ENCODE results near the gene GDI1.

The GDI1 gene

DNA sequence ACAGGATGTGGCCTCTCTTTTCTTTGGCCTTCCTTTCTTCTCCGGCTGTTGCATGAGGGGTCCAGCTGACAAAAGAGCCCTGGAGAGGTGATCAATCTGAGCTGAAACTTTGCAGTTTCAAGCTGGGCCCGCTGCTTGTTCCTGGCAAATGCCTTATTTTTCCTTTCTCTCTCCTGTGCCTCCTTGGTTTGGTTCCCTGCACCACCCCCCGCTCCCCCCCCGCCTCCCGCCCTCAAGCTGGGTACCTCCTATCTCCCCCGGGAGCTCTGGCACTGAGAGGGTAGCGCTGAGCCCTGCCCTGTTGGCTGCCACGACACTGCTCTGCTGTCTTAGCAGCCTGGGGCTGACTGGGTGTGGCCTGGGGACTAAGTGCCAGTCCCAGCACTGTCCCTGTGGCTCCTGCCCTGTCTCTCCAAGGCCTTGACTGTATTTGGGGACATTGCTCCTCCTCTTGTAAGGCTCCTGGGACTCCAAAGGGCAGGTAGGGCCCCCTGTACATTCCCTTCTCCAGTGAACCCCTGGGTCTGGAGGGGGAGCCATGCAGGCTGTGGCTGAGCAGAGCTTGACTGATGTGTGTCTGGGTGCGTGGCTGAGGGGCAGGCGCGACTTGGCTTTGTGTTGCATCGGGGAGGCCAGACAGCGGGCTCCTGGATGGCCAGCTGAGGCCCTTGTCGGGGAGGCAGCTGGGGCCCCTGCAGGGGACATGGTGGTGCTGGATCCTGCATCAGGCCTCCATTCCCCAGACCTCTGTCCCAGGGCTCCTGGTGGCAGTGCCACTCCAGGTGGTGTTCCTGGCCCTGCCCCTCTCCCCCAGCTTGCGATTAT lies 22.2 kb downstream of the GDI1 start:
- in situ Hi-C loops (cut with HindIII; ENCODE audit: low sequenced_read_pairs) = no loop called here

DNA sequence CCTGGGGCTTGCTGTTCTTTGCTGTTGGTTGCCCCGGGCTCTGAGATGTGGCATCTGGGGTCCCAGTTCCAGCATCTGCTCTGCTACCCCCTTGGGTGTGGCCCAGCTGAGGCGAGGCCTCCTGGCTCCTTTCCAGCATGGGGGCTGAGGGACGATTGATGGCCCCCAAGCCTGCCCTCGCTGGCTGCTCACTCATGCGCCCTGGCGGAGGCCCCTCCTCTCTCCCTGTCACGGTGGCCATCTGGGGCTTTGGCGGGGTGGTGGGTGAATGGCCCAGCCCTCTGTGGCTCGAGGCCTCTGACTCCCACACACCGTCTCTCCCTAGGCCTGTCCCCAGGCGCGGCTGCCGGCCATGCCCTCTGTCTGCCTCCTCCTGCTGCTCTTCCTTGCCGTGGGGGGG lies 22.9 kb downstream of the GDI1 start:
- in situ Hi-C loops (cut with HindIII; ENCODE audit: low sequenced_read_pairs) = no loop called here

DNA sequence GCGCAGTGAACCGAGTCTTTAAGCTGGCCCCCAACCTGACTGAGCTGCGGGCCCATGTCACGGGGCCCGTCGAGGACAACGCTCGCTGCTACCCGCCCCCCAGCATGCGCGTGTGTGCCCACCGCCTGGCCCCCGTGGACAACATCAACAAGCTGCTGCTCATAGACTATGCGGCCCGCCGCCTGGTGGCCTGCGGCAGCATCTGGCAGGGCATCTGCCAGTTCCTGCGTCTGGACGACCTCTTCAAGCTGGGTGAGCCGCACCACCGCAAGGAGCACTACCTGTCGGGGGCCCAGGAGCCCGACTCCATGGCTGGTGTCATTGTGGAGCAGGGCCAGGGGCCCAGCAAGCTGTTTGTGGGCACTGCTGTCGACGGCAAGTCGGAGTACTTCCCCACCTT lies 23.4 kb downstream of the GDI1 start:
- in situ Hi-C loops (cut with HindIII; ENCODE audit: low sequenced_read_pairs) = no loop called here

DNA sequence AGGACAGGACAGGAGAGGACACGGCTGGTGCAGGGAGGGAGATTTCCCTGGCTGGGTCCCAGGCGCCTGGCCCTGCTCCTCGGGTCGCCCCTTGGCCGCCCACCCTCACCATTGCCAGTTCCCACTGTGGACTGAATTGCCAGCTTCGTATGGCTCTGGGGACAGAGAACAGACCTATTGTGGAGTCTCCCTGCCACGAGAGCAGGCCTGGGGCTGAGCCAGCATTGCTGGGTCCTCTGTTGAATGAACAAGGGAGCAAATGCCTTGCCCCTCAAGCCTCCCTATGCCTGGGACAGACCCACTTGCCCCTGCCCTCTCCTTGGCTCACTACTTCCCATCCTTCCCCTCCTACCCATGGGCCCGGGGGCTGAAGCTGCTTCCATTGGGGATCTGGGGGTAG lies 25.4 kb downstream of the GDI1 start:
- in situ Hi-C loops (cut with HindIII; ENCODE audit: low sequenced_read_pairs) = no loop called here

DNA sequence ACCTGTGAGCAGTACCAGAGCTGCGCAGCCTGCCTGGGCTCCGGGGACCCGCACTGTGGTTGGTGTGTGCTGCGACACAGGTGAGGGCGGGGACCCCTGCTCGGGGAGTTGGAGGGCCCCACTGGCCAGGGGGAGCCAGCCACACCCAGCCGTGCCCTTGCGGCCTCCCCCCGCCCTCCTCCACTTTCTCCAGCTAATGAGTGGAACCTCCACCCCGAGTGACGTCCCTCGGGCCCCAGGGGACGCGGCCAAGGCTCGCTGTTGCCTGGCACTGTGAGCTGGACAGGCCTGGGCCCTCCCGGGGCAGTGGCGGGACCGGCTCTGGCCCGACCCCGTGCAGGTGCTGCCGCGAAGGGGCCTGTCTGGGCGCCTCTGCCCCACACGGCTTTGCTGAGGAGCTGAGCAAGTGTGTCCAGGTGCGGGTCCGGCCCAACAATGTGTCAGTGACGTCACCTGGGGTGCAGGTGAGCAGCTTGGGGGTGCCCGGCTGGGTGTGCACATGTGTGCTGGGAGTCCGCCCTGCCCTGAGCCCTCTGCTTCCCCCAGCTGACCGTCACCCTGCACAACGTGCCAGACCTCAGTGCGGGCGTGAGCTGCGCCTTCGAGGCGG lies 26.8 kb downstream of the GDI1 start:
- in situ Hi-C loops (cut with HindIII; ENCODE audit: low sequenced_read_pairs) = no loop called here

DNA sequence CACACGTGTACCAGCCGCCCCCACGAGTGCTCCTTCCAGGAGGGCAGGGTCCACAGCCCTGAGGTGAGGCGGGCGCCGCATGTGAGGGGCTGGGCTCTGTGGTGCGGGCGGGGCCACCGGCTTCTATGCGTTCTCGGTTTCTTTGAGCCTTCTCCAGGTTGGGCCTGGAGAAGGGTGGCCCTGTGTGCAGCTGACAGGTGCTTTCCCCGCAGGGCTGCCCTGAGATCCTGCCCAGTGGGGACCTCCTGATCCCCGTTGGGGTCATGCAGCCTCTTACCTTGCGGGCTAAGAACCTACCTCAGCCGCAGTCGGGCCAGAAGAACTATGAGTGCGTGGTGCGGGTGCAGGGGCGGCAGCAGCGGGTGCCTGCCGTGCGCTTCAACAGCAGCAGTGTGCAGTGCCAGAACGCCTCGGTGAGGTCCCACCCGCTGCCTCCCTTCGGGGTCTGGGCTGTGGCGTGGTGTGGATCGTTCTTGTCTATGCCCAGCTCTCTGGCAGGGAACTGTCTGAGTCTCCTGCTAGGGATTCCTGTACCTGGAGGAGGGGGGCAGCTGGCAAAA lies 27.9 kb downstream of the GDI1 start:
- in situ Hi-C loops (cut with HindIII; ENCODE audit: low sequenced_read_pairs) = no loop called here

DNA sequence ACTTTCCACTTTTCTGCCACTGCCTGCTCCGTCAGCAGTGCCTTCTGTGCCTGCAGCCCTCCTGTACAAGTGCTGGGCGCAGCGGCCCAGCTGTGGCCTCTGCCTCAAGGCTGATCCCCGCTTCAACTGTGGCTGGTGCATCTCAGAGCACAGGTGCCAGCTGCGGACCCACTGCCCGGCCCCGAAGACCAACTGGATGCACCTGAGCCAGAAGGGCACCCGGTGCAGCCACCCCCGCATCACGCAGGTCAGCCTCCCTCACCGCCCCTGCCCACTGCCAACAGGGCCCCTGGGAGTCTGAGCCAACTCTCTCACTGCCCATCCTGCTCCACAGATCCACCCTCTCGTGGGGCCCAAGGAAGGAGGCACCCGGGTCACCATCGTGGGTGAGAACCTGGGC lies 28.6 kb downstream of the GDI1 start:
- in situ Hi-C loops (cut with HindIII; ENCODE audit: low sequenced_read_pairs) = no loop called here

DNA sequence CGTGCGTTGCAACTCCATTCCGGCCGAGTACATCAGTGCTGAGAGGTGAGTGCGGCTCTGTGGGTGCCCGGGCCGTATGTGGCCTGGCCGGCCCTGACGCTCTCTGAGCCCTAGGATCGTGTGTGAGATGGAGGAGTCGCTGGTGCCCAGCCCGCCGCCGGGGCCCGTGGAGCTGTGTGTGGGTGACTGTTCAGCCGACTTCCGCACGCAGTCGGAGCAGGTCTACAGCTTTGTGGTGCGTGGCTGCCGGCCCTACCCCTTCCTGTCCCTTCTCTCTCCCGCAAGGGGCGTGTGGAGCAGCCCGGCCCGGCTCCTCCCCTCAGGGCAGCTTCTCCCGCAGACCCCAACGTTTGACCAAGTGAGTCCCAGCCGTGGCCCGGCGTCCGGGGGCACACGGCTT lies 29.1 kb downstream of the GDI1 start:
- in situ Hi-C loops (cut with HindIII; ENCODE audit: low sequenced_read_pairs) = no loop called here

DNA sequence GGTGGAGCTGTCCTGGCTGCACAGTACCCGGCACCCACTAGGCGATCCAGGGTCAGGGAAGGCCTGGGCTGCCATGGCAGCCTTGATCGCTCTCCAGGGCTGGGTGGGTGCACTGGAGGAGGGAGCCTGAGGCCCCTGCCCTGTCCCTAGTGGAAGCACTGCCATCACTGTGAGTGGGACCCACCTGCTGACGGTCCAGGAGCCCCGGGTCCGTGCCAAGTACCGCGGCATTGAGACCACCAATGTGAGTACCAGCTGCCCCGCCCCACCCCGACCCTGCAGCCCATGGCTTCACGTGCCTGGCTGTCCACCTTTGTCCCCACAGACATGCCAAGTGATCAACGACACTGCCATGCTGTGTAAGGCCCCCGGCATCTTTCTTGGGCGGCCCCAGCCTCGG lies 30.0 kb downstream of the GDI1 start:
- in situ Hi-C loops (cut with HindIII; ENCODE audit: low sequenced_read_pairs) = no loop called here

DNA sequence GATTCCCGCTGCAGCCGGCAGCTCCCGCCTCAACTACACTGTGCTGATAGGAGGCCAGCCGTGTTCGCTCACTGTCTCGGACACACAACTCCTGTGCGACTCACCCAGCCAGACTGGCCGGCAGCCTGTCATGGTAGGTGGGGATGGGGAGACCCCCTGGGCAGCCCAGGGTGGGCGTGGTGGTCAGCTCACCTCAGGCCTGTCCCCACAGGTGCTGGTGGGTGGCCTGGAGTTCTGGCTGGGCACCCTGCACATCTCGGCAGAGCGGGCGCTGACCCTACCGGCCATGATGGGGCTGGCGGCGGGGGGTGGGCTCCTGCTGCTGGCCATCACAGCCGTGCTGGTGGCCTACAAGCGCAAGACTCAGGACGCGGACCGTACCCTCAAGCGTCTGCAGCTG lies 30.6 kb downstream of the GDI1 start:
- in situ Hi-C loops (cut with HindIII; ENCODE audit: low sequenced_read_pairs) = no loop called here

DNA sequence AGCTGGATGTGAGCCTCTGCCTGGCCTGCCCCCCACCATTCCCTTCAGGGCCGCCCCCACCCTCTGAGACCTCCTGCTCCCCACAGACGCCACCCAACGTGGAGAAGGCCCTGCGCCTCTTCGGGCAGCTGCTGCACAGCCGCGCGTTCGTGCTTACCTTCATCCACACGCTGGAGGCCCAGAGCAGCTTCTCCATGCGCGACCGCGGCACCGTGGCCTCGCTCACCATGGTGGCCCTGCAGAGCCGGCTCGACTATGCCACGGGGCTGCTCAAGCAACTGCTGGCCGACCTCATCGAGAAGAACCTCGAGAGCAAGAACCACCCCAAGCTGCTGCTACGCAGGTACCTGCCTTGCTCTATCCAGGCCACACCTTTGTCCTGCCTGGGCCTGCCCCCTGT lies 31.3 kb downstream of the GDI1 start:
- in situ Hi-C loops (cut with HindIII; ENCODE audit: low sequenced_read_pairs) = no loop called here

DNA sequence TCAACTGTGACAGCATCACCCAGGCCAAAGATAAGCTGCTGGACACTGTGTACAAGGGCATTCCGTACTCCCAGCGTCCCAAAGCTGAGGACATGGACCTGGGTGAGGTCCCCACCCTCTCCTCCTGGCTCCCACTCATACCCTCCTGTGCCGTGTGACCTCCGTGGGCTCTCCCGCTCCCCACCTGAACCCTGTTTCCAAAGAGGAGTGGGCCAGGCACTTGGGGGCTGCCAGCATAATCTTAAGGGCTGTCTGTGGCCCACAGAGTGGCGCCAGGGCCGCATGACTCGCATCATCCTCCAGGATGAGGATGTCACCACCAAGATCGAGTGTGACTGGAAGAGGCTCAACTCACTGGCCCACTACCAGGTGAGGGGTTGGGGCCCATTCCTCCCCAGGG lies 32.2 kb downstream of the GDI1 start:
- in situ Hi-C loops (cut with HindIII; ENCODE audit: low sequenced_read_pairs) = no loop called here

DNA sequence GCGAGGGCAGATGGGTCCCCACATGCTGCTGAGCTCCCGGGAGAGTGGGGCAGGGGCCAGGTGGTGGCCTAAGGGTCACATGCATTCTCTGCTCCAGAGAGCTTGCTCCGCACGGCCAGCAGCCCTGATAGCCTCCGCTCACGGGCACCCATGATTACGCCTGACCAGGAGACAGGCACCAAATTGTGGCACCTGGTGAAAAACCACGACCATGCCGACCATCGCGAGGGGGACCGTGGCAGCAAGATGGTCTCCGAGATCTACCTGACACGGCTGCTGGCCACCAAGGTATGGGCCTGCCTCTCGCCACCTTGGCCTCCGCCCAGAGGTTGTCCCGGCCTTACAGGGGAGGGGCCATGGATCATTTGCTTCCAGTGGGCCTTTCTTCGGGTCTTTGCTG lies 32.9 kb downstream of the GDI1 start:
- in situ Hi-C loops (cut with HindIII; ENCODE audit: low sequenced_read_pairs) = no loop called here

DNA sequence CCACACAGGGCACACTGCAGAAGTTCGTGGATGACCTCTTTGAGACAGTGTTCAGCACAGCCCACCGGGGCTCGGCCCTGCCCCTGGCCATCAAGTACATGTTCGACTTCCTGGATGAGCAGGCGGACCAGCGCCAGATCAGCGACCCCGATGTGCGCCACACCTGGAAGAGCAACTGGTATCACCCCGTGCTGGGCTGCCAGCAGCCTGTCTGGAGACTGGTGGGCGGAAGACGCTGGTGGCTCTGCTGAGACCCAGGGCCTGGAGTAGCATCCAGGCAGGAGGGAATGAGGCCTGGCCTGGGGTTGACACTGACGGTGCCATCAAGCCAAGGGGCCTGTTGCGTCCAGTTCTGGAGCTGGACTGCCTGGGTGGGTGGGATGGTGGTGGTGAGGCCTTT lies 33.5 kb downstream of the GDI1 start:
- in situ Hi-C loops (cut with HindIII; ENCODE audit: low sequenced_read_pairs) = no loop called here

DNA sequence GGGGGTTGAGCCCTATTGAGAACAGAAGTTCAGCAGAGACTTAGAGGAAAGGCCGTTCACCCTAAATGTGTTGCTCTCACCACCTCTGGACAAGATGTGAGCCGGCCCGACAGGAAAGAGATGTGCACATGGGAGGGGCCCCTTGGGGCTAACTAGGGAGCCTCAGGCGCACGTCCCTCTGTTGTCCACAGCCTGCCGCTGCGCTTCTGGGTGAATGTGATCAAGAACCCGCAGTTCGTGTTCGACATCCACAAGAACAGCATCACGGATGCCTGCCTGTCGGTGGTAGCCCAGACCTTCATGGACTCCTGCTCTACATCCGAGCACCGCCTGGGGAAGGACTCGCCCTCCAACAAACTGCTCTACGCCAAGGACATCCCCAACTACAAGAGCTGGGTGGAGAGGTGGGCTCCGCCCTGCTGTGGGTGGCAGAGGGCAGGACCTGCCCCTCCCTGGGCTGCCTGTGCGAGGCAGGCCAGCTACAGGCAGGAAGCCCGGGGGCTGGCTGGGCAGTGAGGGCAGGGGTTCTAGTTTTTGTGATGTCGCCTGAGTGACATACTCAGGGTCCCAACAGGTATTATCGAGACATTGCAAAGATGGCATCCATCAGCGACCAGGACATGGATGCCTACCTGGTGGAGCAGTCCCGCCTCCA lies 34.1 kb downstream of the GDI1 start:
- in situ Hi-C loops (cut with HindIII; ENCODE audit: low sequenced_read_pairs) = no loop called here

DNA sequence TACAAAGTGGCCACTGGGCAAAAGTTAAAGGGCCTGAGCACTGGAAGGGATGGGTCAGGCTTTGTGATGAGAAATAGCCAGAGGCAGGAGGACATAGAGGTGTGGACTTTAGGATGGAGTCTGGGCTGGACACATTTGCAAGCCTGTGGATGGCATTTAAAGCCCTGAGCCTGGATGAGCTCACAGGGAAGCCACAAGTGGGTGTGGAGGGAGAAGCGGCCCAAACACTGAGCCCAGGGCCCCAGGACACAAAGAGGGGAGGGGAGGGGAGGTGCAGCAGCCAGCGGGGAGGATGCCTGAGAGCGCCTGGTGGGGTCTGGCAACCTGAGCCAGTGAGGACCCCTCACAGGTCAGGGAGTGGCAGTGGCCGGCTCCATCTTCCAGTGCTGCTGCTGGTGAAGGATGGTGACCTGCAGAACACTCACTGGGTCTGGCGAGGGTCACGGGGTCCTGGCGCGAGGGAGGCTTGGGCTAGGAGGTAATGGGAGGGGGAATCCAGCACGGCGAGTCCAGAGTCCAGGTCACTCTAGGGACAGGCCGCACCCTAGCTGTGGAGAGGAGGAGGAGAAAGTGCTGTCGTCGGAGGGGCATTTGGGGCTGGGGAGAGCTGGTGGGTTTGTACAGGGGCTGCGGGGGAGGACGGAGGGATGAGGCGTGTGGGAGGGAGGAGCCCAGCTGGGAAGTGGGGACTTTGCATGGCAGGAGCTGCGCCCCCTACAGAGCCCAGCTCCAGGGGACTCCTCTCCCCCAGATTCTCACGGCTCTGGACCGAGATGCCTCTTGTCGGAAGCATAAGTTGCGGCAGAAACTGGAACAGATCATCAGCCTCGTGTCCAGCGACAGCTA lies 35.1 kb downstream of the GDI1 start:
- in situ Hi-C loops (cut with HindIII; ENCODE audit: low sequenced_read_pairs) = no loop called here

DNA sequence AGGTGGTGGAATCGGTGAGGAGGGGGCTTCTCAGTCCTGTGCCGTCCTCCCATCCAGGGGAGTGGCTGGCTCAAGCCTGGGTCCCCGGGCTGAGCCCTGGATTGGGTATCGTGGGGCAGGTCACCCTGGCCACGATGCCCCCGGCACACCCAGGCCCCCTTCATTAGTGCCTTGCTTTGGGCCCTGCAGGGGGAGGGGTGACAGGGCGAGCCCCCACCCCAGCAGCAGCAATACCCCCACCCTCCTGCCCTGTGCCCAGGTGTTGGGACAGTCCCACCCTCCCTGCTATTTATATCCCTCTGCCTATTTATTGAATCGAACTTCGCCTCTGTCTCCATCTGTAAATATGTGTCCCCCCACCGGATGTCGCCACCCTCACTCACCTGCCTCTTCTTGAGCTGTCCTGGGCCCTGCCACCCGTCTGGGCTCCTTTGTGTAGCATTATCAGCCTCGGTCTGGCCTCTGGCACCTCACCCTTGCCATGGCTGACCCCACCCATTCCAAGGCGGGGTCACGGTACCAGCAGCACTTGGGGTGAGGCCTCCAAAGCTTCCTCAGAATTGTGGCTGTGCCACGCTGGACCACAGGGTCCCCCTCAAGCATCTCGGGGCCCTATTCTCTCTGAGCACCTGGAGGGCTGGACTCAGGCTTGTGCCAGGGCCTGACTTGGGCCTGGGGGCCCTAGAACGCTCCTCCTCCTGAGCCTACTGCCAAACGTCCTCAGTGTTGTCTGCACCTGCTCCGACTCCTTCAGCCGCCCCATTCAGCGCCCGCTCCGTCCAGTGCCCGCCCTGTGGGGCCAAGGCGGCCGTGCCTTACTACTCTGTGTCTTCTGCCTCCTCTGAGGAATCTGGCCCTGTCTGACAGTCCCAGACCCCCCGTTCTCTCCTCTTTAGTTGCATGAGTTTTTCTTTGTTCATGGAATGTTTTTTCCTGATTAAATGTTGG lies 36.0 kb downstream of the GDI1 start:
- in situ Hi-C loops (cut with HindIII; ENCODE audit: low sequenced_read_pairs) = no loop called here

DNA sequence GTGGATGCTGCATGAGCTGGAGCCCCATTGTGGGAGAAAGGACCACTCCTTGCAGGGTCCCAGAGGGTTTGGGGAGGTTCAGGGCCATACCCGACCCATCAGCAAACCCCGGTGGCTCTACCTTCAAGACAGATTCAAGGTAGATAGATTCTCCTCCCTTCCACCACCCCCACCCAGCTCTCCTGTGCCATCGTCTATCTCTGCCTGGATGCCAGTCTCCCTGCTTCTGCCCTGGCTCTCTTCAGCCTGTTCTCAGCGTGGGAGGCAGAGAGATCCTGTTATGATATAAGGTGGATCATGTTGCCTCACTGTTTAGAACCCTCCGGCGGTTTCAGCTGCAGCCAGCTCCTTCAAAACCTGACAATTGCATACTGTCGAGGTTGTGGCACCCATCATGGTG lies 36.7 kb downstream of the GDI1 start:
- in situ Hi-C loops (cut with HindIII; ENCODE audit: low sequenced_read_pairs) = no loop called here

DNA sequence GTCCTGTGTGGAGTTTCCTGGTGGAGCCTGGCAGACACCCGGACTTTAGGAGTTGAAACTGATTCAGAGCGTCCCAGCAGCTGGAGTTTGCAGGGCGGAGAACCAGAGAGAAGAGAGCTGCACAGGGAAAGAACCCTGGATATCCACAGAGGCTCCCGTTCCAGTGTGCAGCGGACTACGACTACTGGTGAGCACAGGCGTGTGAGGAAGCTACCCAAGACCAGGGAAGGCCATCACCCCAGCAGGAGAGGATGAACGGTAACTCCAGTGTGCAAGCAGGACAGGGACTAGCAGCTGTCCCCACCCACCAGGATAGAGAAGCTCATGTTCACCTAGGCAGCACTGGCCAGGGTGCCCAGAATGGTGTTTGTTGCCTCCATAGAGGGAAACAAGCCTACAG lies 39.9 kb downstream of the GDI1 start:
- in situ Hi-C loops (cut with HindIII; ENCODE audit: low sequenced_read_pairs) = no loop called here

DNA sequence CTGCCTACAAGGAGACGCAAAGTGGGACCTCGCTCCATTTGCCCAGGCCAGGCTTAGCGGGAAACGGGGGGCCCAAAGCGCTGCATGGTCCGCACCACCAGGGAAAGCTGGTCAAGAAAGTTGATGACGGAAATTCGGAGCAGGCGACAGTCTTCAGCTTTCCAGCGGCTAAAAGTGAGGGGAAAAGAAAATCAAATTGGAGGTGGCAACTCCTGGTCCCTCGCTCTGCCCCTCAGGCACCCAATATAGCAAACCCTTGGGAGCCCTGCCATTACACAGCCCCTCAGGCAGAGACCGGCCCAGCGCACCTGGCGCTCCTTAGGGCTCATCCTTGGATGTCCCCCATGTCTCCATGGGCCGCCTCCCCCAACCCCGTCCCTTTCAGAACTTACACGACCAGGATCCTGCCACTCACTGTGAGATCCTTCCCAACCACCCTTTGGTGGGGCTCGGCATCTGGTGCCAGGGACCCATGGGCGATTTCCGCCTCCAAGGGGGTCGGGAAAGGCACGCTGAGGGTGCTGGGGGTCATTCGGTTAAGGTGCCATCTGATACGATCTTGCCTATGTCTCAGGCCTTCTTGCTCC lies 41.0 kb downstream of the GDI1 start:
- in situ Hi-C loops (cut with HindIII; ENCODE audit: low sequenced_read_pairs) = no loop called here
